IMR-90 (cell line): ENCODE results near the gene CAVIN2. TPM values are rescaled to one million over a fixed set of nuclear protein-coding genes. Genes with fewer than 3 reads are reported as not detected.

ENCODE experiments used
- ATAC-seq: fragments of 200-7000 bp; cut with Tn5 transposase; 2 replicates; pipeline ENCODE4 v1.9.1; 2020; ENCODE audit warnings: low read depth, mild to moderate bottlenecking, moderate library complexity
- BruUV-seq: library from RNA; stranded (reverse); fragments of 400-500 nt; replicated peaks from 2 replicates; lab custom pipeline; 2021; lab: Mats Ljungman, UMichigan
- CTCF ChIA-PET: fragments of 300-600 bp; formaldehyde crosslinking; extraction: SDS; loops from one replicate; lab custom pipeline; 2021; ENCODE audit warnings: antibody characterized with exemption; lab: Yijun Ruan, JAX
- POLR2A ChIA-PET: fragments of 300-600 bp; sonication (Branson Sonifier 250); formaldehyde crosslinking; loops from one replicate; lab custom pipeline; 2022; ENCODE audit warnings: antibody characterized with exemption; ENCODE audit not compliant: unreplicated experiment; lab: Charles Lee
- DNase-seq: peaks from one replicate; pipeline ENCODE4 v3.0.0; 2013
- H2AFZ ChIP-seq: replicated peaks from 2 replicates; pipeline ENCODE3; 2013; ENCODE audit warnings: low read length, mild to moderate bottlenecking; ENCODE audit not compliant: poor library complexity
- H2AK5ac ChIP-seq: 2 replicates; pipeline ENCODE4 v1.6.1; 2013; ENCODE audit warnings: low read depth, low read length, inconsistent platforms
- H2AK9ac ChIP-seq: replicated peaks from 2 replicates; pipeline ENCODE3; 2013; ENCODE audit warnings: mild to moderate bottlenecking, low read depth, low read length, moderate library complexity; ENCODE audit not compliant: poor library complexity
- H2BK120ac ChIP-seq: 2 replicates; pipeline ENCODE4 v1.6.1; 2013; ENCODE audit warnings: low read depth, low read length, inconsistent platforms
- H2BK15ac ChIP-seq: 3 replicates; pipeline ENCODE4 v1.6.1; 2013; ENCODE audit warnings: low read depth, low read length, inconsistent platforms
- H2BK20ac ChIP-seq: 2 replicates; pipeline ENCODE4 v1.6.1; 2013; ENCODE audit warnings: low read depth, mild to moderate bottlenecking, inconsistent platforms, low read length, moderate library complexity
- H2BK5ac ChIP-seq: 2 replicates; pipeline ENCODE4 v1.6.1; 2013; ENCODE audit warnings: mild to moderate bottlenecking, low read depth, low read length, inconsistent platforms; ENCODE audit not compliant: poor library complexity, severe bottlenecking
- H3K14ac ChIP-seq: replicated peaks from 2 replicates; pipeline ENCODE4 v1.6.1; 2013; ENCODE audit warnings: low read depth, low read length, inconsistent platforms
- H3K18ac ChIP-seq: 2 replicates; pipeline ENCODE4 v1.6.1; 2013; ENCODE audit warnings: low read depth, low read length, control low read depth
- H3K23ac ChIP-seq: 2 replicates; pipeline ENCODE4 v1.6.1; 2013; ENCODE audit warnings: low read depth, low read length, inconsistent platforms
- H3K27ac ChIP-seq: 2 replicates; pipeline ENCODE4 v1.5.1; 2013; ENCODE audit warnings: mild to moderate bottlenecking, control low read depth, low read length; ENCODE audit not compliant: insufficient read depth
- H3K27me3 ChIP-seq: 2 replicates; pipeline ENCODE4 v1.6.1; 2013; ENCODE audit warnings: low read length; ENCODE audit not compliant: control insufficient read depth, insufficient read depth
- H3K36me3 ChIP-seq: 2 replicates; pipeline ENCODE4 v1.6.1; 2013; ENCODE audit warnings: low read length, mixed read lengths; ENCODE audit not compliant: control insufficient read depth, insufficient read depth
- H3K4ac ChIP-seq: 2 replicates; pipeline ENCODE4 v1.6.1; 2013; ENCODE audit warnings: low read depth, low read length, inconsistent platforms
- H3K4me1 ChIP-seq: 2 replicates; pipeline ENCODE4 v1.6.1; 2013; ENCODE audit warnings: low read length, mixed read lengths; ENCODE audit not compliant: control insufficient read depth, insufficient read depth
- H3K4me2 ChIP-seq: 2 replicates; pipeline ENCODE4 v1.6.1; 2013; ENCODE audit warnings: low read depth, mild to moderate bottlenecking, control low read depth, low read length, moderate library complexity
- H3K4me3 ChIP-seq: 2 replicates; pipeline ENCODE4 v1.5.1; 2013; ENCODE audit warnings: low read depth, mild to moderate bottlenecking, control low read depth, low read length, moderate library complexity; ENCODE audit not compliant: insufficient read depth
- H3K56ac ChIP-seq: 2 replicates; pipeline ENCODE4 v1.6.1; 2013; ENCODE audit warnings: low read length, inconsistent platforms; ENCODE audit not compliant: insufficient read depth; ENCODE audit errors: extremely low read depth
- H3K79me1 ChIP-seq, 2 experiments: 2 replicates each; pipeline ENCODE4 v1.6.1; 2013; ENCODE audit warnings: low read length in 2 of 2, inconsistent platforms in 1 of 2, low read depth in 1 of 2
- H3K9ac ChIP-seq: 2 replicates; pipeline ENCODE4 v1.6.1; 2013; ENCODE audit warnings: low read depth, low read length, control low read depth
- H3K9me1 ChIP-seq: 2 replicates; pipeline ENCODE4 v1.6.1; 2013; ENCODE audit warnings: low read length, inconsistent platforms; ENCODE audit not compliant: insufficient read depth
- H3K9me3 ChIP-seq: 2 replicates; pipeline ENCODE4 v1.6.1; 2013; ENCODE audit warnings: low read length; ENCODE audit not compliant: control insufficient read depth, insufficient read depth
- H4K20me1 ChIP-seq: 2 replicates; pipeline ENCODE4 v1.6.1; 2013; ENCODE audit warnings: low read length, inconsistent platforms; ENCODE audit not compliant: insufficient read depth
- H4K5ac ChIP-seq: 2 replicates; pipeline ENCODE4 v1.6.1; 2013; ENCODE audit warnings: mild to moderate bottlenecking, low read depth, low read length, control low read depth
- H4K8ac ChIP-seq, 2 experiments: 2 replicates each; pipeline ENCODE4 v1.6.1; 2013; ENCODE audit warnings: low read depth in 2 of 2, low read length in 2 of 2, control low read depth in 1 of 2, inconsistent platforms in 1 of 2
- H4K91ac ChIP-seq: 2 replicates; pipeline ENCODE4 v1.6.1; 2013; ENCODE audit warnings: low read depth, low read length, inconsistent platforms; ENCODE audit not compliant: insufficient read depth
- MXI1 ChIP-seq: IDR thresholded peaks from 2 replicates; pipeline ENCODE4 v1.6.1; 2012; ENCODE audit warnings: low read depth, mild to moderate bottlenecking, low read length, moderate library complexity, borderline replicate concordance
- RAD21 ChIP-seq: IDR thresholded peaks from 2 replicates; pipeline ENCODE4 v1.6.1; 2012; ENCODE audit warnings: low read length, improper control_type of control experiment
- WGBS, 2 experiments: methylation state at CpG; one replicate each; pipeline versions ENCODE4 v1.1.5 to v1.1.7; 2013; ENCODE audit warnings: missing lambda C conversion rate in 2 of 2; ENCODE audit not compliant: insufficient read length in 1 of 2; ENCODE audit errors: extremely low coverage in 2 of 2; 5-methylcytosine and 5-hydroxymethylcytosine counted together
- dilution Hi-C: fragments of 300-500 bp; cut with HindIII; formaldehyde crosslinking; loops from one replicate; pipeline ENCODE4 v1.14.3; 2018; ENCODE audit warnings: low sequenced_read_pairs; ENCODE audit not compliant: unreplicated experiment
- in situ Hi-C: fragments of 300-500 bp; cut with MboI; formaldehyde crosslinking; loops from 3 replicates; pipeline ENCODE4 v1.14.3; 2019; ENCODE audit warnings: low sequenced_read_pairs, inconsistent platforms, mixed read lengths
- intact Hi-C: fragments of 100-400 bp; cut with micrococcal nuclease; formaldehyde crosslinking; loops from 2 replicates; pipeline ENCODE4 v1.10.0; 2022
- polyA plus RNA-seq, 3 experiments: library from polyadenylated mRNA; depleted of rRNA; stranded (reverse); fragments of >200 nt; gene quantifications; 2 replicates each; pipeline ENCODE4 v1.2.3, GENCODE V29; 2012; ENCODE audit warnings: low replicate concordance in 1 of 3
- total RNA-seq: library from RNA; depleted of rRNA; stranded (reverse); fragments of >200 nt; gene quantifications from 2 replicates; pipeline ENCODE4 v1.2.3, GENCODE V29; 2012
- TF ChIP-seq, protein P1 (sequence below): fragments of 150-350 bp; IDR thresholded peaks from 2 replicates; pipeline ENCODE4 v1.6.1; 2017; ENCODE audit warnings: mild to moderate bottlenecking, antibody characterized with exemption, low read length, low read depth

The CAVIN2 gene
- total and polyA plus RNA-seq, 2 of the 4 experiments (the other 2 are of a cell fraction), result 7.7 to 11.5 TPM

DNA sequence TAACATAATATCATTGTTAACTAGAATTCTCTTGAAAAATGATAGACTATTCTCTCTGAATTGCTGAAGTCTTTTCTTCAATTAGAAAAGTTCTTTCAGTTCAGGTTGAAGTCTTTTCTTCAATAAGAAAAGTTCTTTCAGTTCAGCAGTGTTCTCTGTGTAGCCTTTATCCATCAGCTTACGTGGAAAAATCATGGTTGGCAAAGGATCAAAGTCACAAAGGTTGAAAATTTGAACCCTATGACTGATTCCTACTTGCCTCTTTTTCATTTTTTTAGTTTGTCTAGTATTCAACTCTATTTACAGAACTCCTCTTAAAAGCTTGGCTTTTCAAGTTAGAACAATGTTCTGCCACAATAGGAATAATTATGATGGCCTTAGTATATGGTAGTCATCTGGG is 25.8 kb downstream of the CAVIN2 start:
- Histone ChIP-seq H2AK9ac (no peak overlapping the region), H3K9me3 (no peaks in the 10 kb centered on the region), H3K14ac (no peak overlapping the region), H4K20me1 (no peaks in the 10 kb centered on the region), H3K79me1 (no peaks in the 10 kb centered on the region), H3K4me3 (no peak overlapping the region), H3K27ac (no peak overlapping the region), H2AFZ (no peak overlapping the region), H3K4me2 (no peak overlapping the region), H2BK5ac (no peak overlapping the region), H3K9me1 (no peaks in the 10 kb centered on the region), H3K36me3 (no peaks in the 10 kb centered on the region), H2BK120ac (no peak overlapping the region), H3K4ac (no peak overlapping the region), H2AK5ac (no peak overlapping the region), H4K5ac (no peak overlapping the region), H2BK15ac (no peak overlapping the region), H3K9ac (no peak overlapping the region), H3K4me1 (no peaks in the 10 kb centered on the region), H3K27me3 (no peaks in the 10 kb centered on the region), H3K23ac (no peak overlapping the region), H2BK20ac (no peak overlapping the region), H3K56ac (no peak overlapping the region), H4K8ac (no peak overlapping the region), H3K18ac (no peak overlapping the region), H4K91ac (no peak overlapping the region)
- in situ Hi-C loops (no loop called here), intact Hi-C loops (no loop called here), dilution Hi-C loops (no loop called here)
- POLR2A ChIA-PET, result no interaction called here
- TF ChIP-seq, protein P1, sequence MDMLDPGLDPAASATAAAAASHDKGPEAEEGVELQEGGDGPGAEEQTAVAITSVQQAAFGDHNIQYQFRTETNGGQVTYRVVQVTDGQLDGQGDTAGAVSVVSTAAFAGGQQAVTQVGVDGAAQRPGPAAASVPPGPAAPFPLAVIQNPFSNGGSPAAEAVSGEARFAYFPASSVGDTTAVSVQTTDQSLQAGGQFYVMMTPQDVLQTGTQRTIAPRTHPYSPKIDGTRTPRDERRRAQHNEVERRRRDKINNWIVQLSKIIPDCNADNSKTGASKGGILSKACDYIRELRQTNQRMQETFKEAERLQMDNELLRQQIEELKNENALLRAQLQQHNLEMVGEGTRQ, result no peak
- TF ChIP-seq MXI1 (no peak), RAD21 (no peak)
- CTCF ChIA-PET, result no interaction called here
- no CpG with 5 or more reads among the region's 1 CpG for WGBS, 2 experiments
- DNase-seq (no peak), ATAC-seq (no peak)
- BruUV-seq, result no TSS peak
